Suppressor macrophage (primary cell): ENCODE measurements around the gene HLA-DPA1.
"Not testable (repeated sequence)": the region's sequence is repeated elsewhere in the genome, so short reads cannot be mapped to it uniquely, and the experiment has no call there.

ENCODE experiments used
- DNase-seq, 4 experiments: peaks; one replicate each; pipeline ENCODE4 v3.0.0-alpha.2; 2020 to 2022
- total RNA-seq, 17 experiments: gene quantifications; one replicate each; lab custom pipeline; 2026; ENCODE audit warnings: mixed read lengths in 6 of 17, inconsistent platforms in 3 of 17; lab: John Stamatoyannopoulos, UW

HLA-DPA1 gene
- total RNA-seq = 34.0 to 166 (median 62.3) reads per million in 17 experiments

DNA sequence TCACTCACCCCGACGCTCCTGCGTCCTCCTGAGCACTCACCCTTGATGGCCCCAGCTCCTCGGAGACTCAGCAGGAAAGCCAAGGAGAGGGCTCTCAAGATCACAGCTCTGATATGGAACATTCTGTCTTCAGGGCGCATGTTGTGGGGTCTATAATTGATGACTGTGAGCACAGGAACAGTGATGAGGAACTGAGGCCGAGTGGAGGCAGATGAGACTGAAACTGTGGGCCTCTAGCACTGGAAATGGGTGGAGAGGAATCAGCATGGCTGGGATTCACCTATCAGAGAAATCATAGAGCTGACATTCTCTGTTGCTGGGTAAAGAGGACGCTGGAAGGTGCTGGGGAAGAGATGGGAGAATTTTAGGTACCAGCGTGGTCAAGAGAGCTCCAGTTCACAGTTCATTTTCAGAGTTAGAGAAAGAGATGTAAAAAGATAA, at the start of gene HLA-DPA1:
HLA-DPA1 (minus strand) TSS at position 219 of the 441 bp plus-strand sequence.
- DNase-seq = peak; percentile 71 to 87 (median 78)

DNA sequence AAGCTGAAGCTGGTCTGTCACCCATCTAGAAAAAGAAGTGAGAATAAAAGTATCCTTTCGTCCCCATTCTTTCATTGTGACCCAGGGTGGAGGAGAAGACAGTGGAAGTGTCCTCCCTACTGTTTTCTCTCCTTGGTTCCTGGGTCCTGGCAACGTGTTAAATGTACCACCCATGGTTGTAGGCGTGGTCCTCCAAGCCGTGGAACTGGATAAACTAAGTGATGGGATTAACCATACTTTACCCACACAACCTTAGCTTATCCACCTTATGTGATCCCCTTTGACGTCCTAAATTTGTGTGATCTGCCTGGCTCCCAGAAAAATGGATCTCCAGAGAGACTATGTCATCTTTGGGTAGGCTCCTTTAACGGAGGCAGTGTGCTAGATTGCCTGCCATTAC, 49.7 kb upstream of the HLA-DPA1 start:
- no peak for DNase-seq

DNA sequence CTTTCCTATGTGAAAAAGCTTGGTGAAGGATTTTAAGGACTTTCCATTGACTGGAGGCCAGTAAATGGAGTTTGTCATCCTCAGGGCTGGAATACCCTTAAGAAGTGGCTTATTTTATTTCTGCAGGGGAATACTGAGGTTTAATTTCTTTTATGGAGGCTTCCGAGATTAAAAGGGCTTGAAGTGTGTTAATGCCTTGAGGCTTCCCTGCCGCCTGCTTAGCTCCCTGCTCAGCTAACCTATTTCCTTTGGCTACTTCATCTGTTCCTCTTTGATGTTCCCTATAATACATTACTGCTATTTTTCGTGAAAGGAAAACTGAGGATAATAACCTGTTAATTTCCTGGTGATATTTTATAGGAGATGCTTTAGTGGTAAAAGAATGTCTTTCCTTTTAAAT, 46.6 kb upstream of the HLA-DPA1 start:
- no peak for DNase-seq

DNA sequence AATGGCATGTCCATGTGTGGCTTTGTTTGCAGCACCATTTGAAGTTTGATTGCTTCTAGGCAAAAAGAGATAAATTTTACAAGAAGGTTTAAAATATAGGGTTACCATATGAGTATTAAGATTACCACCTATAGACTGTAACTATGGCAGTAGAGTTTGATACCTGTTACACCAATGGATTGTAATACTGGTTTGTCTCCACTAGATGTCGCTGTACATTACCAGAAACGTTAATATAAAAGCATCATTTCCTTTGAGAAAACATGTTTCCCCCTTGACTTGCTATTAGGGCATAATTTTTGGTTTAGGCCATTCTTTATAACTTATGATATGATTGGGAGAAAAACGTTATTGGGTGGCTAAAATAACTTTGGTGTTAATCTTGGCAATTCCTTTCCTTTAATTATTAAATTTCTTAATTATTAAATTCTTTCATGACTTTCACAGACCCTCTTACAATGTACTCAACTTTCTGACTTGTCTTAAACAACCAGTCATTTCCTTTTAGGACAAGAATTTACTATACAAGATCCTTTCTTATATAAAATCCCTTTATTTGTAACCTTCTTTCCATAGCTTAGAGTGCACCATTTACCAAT, 45.2 kb upstream of the HLA-DPA1 start:
- peak; percentile 27 to 80 (median 73) for DNase-seq

- DNase-seq = no peak
Measured at GRCh38 chr6:33117811-33118277, 44.4 kb upstream of the HLA-DPA1 start.

GRCh38 chr6:33116841-33117711, 43.6 kb upstream of the HLA-DPA1 start:
- DNase-seq = no peak

- no peak for DNase-seq
Measured at GRCh38 chr6:33116417-33116816, 43.0 kb upstream of the HLA-DPA1 start.

DNA sequence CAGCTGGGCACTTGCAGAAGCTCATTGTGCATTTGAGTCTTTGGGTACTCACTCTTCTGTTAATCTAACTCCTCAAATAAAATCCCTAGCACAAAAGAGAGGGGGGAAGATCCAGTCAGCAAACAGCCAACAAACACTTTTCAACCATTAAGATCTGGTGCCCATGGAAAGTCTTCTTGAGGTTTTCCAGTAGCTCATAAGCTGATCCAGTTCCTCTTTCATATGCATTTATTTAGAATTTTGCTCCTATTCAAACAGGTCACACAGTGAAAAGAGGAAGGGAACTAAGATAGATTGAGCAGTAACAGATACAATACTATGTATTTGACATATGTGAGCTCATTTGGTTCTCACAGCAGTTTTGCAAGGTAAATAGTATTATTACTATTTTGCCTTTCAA, 41.0 kb upstream of the HLA-DPA1 start:
- DNase-seq = peak; percentile 45 to 87 (median 64)

- DNase-seq = no peak
Measured at GRCh38 chr6:33113755-33114154, 40.3 kb upstream of the HLA-DPA1 start.

GRCh38 chr6:33112148-33112547, 38.7 kb upstream of the HLA-DPA1 start:
- DNase-seq = peak; percentile 50 to 76 (median 60)

- DNase-seq = no peak
Measured at GRCh38 chr6:33108307-33108706, 34.9 kb upstream of the HLA-DPA1 start.

DNA sequence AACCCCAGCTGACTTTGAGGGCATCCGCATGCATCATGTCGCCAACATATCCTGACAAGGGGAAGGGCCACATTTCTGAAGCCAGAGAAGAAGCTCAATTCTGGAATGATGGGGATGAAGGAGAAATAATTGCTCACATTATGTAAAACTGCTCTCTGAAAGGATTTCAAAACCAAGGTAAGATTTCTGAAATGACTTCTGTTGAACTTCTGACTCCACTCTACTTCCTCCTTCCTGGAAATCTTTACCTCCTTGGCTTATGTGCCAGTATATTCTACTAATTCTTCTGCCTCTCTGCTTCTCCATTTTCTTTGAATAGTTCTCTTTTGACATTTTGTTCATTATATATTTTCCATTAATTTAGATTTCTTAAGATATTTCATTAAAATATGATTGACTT, 34.2 kb upstream of the HLA-DPA1 start:
- DNase-seq = peak in 2 of 4 experiments; percentile 49 to 56

GRCh38 chr6:33105916-33106871, 32.7 kb upstream of the HLA-DPA1 start:
- DNase-seq = no peak

DNA sequence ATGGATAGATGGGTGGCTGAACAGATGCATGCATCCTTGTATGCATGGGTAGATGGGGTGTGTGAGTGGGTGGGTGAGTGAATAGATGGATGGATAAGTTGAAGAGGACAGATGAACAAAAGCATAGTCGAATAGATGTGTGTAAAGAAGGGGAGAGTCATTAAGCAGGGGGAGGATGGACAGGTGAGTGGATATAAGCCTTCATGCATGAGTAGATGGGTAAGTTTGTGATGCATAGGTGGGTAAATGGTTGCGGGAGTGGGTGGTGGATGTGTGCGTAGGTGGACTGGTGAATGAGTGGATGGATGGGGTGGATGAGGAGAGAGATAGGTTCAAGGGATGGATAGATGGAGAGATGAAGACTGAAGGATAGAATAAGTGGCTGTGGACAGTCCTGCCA, 31.9 kb upstream of the HLA-DPA1 start:
- DNase-seq = no peak

DNA sequence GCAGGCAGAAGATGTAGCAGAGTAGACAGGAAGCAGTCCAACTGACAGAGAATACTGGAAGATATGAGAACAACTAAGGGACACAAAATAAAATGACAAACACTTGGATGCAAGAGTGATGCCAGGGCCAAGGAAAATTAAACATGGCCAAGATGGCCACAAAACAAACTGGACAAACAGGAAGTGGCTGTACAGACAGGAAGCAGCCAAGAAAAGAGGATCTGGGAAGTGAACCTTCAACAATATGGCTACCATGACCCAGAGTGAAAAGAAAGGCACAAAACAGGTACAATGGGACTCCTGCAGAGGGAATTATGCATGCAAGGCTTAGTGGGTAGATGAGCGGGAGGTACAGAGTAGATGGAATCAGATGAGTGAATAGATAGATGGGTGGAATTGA, 31.4 kb upstream of the HLA-DPA1 start:
- DNase-seq = peak in 2 of 4 experiments; percentile 24 to 38

DNA sequence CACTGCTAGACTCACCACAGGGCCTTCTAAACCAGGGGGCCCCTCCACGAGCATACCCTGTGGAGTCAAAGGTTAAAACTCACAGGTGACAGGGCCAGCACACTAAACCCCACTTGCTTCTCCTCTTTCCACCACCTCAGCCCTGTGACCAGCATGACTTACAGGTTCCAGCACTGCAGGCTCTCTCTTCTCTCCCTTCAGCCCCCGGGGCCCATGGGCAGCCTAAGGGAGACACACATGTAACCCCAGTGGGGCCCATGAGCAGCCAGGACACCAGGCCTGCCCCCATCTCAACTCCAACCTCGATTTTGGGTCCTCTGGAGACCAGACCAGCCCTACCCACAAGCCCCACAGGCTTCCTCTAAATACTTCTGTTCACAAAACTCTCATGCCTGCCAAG, 30.3 kb upstream of the HLA-DPA1 start:
- DNase-seq = no peak

DNA sequence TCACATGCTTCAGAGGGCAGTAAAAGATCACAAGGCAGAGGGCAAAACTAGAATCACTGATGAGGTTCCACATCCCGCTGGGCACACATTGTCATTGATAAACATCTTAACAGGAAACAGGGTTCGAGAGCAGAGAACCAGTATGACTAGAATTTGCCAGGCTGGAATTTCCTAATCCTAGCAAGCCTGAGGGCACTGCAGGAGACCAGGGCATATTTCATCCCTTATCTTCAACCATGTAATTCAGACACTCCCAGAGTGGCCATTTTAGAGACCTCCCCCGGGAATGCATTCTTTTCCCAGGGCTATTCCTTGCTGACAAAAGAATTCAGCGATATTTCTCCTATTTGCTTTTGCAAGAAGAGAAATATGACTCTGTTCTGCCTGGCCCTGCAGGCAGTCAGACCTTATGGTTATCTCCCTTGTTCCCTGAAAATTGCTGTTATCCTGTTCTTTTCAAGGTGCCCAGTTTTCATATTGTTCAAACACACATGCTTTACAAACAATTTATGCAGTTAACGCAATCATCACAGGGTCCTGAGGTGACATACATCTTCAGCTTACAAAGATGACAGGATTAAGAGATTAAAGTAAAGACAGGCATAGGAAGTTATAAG, 27.8 kb upstream of the HLA-DPA1 start:
- DNase-seq = not testable (repeated sequence)

DNA sequence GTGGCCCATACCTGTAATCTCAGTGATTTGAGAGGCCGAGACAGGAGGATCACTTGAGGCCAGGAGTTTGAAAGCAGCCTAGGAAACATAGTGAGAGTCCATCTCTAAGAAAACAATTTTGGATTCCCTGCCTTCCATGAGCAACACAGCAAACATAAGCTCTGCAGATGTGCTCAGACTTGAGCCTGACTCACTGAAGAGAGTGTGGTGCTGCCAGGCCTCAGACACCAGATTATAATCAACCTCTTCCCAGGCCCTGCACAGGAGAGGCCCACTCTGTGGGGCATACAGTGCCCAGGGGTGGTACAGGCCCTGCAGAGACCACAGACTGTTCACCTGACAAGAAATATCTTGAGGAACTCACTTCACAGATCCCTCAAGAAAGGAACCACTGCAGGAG, 22.2 kb upstream of the HLA-DPA1 start:
- DNase-seq = no peak

- no peak for DNase-seq
Measured at GRCh38 chr6:33093855-33094254, 20.4 kb upstream of the HLA-DPA1 start.

DNA sequence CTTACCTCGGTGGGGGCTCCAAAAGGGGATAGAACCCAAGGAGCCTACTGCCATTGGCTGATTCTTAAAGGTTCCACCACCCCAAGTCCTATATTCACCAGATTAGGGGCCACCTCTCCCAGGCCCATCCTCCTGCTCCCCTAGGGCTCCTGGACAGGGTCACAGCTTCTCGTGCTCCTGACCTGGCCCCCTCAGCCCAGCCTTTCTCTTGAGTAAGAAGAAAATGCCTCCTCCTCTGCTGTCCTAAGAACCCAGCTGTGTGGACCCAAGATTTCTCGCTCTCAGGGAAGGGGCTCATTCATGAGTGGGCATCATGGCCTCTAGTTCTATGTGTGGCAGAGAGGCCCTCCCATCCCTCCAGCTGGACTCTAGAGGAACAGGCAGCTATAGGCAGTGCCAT, 18.9 kb upstream of the HLA-DPA1 start:
- DNase-seq = no peak

GRCh38 chr6:33091957-33092356, 18.5 kb upstream of the HLA-DPA1 start:
- DNase-seq = peak in 3 of 4 experiments; percentile 43 to 60 (median 54)
